NB4 (cell line): Measurements from ENCODE around the gene LHX4.

Experiments used
- CTCF ChIP-seq: IDR thresholded peaks from one replicate; pipeline ENCODE4 v1.5.1; 2012; ENCODE audit warnings: low read depth, low read length
- MAX ChIP-seq: IDR thresholded peaks from 2 replicates; pipeline ENCODE4 v1.6.1; 2011; ENCODE audit warnings: low read depth, low read length
- POLR2A ChIP-seq: IDR thresholded peaks from 2 replicates; pipeline ENCODE4 v1.6.1; 2011; ENCODE audit warnings: mild to moderate bottlenecking; ENCODE audit not compliant: insufficient read length; ENCODE audit errors: extremely low read depth

- TF ChIP-seq CTCF: no peak
- no peak for TF ChIP-seq POLR2A
- TF ChIP-seq MAX: no peak
Observed at GRCh38 chr1:180278596-180279395, 48.7 kb downstream of the LHX4 start.
